Hematopoietic multipotent progenitor cell treated with erythropoietin and hydrocortisone succinate and interleukin-3 and kit ligand, for 15 days (in vitro differentiated cells): ENCODE measurements around the gene ARHGEF5.
"Not testable (repeated sequence)": the region's sequence is repeated elsewhere in the genome, so short reads cannot be mapped to it uniquely, and the experiment has no call there.

Source experiments
- DNase-seq: peaks from one replicate; pipeline ENCODE4 v3.0.0-alpha.2; 2015; ENCODE audit warnings: low spot score

The ARHGEF5 gene

DNA sequence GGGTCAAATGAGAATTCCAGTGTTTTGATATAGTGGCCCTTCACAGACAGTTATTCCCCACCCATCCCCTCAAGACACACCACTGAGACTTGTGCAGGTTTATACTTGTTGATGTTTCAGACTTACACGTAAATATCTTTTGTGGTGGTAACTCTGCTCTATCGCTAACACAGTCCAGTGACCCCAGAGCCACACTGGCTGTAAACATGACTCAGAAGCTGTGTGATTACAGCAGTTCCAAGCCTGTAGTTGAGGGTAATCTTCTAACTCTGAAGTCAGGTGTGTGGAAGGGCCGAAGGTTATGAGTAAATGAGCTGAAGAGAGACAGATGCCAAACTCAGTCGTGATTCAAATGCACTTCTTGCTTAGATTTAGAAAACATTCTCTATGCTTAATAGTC lies 28.9 kb downstream of the ARHGEF5 start:
- no peak for DNase-seq

DNA sequence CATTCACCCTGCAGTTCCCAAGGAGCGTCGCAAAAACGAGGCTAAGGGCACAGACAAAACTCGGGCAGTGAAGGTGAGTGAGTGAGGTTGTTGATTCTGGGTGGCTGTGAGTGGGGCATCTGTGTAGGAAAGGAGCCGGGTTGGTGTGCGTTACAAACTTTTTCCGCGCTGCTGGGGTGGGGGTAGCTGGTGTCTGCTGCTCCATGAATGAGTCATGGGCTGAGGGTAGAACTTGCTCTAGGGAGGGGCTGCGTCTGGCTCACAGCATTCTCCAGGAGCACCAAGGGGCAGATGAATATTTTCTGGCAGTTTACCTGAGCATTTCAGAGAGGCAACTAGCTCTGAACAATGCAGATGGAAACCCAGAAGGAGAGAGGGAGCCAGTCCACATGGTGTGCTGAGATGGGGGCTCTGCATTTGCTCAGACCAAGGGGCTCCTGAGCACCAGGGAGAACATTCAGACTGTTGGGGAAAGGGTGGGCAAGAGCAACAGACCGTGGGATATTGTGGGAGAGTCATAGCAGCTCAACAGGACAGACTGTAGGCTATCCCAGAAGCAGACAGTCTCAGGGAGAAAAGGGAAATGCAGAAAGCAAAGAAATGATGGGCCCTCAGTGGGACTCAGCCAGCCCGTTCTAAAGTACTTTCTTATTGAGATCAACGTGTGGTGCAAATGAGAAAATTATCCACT lies 29.5 kb downstream of the ARHGEF5 start:
- no peak for DNase-seq

DNA sequence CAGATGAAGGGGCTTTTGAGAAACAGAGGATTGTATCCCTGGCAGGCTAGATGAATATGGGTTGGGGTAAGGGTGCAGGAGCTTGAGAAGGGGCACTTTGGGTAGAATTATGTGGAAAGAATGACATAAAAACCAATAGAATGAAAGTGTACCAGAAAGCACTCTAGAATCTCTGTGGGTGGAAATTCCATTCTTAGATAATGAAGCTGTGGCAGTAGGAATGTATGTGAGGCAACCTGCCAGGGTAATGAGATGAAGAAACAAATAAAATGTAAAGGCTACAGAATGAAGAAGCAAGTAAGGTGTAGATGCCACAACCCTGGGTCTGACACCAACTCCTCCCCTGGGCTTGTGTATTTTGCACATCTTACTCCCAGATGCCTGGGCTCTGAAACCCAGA lies 31.5 kb downstream of the ARHGEF5 start:
- no peak for DNase-seq

DNA sequence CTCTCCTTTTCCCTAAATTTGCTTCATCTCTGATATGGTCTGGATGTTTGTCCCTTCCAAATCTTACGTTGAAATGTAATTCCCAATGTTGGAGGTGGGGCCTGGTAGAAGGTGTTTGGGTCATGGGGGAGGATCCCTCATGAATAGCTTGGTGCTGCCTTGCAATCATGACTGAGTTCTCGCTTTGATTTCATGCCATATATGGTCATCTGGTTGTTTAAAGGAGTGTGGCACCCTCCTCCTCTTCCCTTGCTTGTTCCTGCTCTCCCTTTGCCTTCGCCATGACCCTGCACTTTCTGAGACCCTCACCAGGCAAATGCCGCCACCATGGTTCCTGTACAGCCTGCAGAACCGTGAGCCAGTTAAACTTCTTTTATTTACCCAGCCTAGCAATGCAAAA lies 33.7 kb downstream of the ARHGEF5 start:
- DNase-seq: no peak

DNA sequence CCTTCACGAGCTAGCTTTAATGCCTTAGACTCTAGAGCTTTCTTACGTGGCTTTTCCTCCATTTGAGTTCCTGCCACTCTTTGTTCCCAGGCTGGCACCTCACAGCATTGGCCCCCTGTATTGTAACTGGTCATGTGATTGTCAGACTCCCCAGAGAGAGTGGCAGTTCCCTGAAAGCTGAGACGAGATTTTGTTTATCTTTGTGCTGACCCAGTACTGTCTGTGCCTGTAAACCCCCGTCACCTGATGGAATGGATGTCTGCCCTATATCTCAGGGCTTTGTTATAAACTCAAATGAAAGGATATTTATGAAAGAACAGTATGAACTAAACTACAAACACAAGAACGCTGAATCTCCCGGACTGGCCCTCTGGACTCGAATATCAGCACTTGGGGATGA lies 35.3 kb downstream of the ARHGEF5 start:
- DNase-seq: no peak

DNA sequence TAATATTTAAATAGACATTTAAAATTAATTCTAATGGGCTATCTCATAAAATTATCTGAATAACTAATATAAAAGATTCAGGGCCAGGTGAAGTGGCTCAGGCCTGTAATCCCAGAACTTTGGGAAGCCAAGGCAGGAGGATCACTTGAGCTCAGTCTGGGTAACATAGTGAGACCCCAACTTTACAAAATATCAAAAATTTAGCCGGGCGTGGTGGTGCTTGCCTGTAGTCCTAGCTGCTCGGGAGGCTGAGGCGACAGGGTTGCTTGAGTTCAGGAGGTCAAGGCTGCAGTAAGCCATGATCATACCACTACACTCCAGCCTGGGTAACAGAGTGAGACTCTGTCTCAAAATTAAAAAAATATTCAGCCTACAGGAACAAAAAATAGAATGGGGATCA lies 35.8 kb downstream of the ARHGEF5 start:
- DNase-seq: no peak

DNA sequence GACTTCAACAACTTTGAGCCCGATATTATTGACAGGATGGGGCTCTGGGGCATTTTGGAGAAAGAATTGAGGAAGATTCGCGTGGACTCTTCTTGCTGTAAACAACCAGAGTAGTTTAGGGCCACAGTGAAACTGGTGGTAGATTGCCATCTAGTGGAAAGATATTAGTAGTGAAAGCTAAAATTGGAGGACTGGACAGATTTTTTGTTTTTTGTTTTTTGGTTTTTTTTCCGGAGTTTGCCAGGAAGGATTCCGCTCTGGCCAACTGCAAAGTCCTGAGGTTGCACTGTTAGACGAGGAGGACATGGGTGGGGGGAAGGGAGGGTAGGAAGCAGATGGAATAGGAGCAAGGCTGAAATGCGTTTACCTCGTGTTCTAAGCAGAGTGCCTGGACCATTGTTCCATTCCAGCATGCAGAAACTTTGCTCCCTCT lies 36.6 kb downstream of the ARHGEF5 start:
- DNase-seq: peak; percentile 5

DNA sequence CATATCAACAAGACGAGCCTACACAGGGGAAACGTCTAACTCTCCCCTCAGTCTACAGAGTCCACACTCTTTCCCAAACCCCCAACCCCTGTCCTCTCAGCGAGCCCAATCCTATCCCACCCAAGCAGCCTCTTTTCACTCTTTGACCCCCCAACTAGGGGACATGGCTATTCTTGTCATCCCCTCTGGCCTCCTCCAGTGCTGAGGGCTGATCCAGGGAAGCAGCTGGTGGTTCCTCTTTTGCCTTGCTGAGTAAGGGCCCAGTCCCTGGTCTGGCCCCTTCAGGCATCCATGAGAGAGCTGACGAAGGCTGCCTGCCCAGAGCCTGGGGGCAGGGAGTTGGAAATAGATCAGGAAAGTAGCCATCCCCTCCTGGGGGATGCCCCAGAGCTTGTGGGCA lies 41.9 kb downstream of the ARHGEF5 start:
- DNase-seq: no peak

DNA sequence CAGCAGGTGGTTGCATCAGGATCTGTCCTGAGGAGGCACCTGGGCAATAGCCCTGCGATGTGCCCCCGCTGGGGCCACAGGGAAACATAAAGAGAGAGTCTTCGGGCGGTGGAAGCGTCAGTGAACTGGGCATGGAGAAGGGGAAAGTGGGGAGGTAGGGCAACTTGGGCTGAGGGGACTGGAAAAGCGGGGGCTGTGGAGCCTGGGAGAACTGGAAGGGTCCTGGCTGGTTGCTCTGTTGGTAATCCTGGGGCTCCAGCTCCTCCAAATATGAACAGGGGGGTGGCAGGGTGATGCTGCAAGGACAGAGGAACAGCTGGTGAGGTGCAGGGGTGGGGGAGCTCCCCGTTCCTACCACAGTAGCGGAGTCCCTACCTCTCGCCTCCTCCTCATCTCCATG lies 43.1 kb downstream of the ARHGEF5 start:
- no peak for DNase-seq

DNA sequence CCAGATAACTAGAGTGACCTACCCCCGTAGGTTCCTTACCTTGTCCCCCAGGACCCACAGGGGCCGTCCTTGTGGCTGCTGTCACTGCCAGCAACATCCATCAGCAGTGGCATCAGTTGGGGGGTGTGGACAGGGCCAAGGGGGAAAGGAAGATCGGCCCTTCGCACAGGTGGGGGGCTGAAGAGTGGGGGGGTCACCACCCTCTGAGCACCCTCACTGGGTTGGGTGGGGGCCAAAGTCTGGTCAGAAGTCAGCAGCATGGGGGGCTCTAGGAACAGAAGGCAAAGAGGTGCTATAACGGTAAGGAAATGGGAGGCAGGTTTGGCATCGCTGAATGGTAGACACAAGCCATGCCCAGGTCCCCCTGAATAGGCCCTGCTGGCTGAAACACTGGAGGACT lies 43.7 kb downstream of the ARHGEF5 start:
- no peak for DNase-seq

DNA sequence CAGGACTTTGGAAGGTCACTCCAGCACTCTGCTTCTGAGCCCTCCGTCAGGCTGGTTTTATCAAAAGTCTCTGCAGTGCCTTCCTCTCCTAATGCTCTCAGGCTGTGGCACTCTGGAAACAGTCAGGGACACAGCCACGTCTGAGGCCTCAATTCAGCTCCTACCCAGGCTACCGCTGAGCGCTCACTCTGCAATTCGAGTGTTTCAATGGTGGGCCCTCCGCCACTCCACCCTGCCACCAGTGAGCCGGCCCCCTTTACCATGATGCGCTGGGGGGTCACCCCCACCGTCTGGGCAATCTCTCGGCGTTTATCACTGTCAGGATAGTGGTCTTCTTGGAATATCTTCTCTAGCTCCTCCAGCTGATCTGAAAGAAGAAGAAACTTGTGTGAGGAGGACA lies 44.7 kb downstream of the ARHGEF5 start:
- DNase-seq: no peak

DNA sequence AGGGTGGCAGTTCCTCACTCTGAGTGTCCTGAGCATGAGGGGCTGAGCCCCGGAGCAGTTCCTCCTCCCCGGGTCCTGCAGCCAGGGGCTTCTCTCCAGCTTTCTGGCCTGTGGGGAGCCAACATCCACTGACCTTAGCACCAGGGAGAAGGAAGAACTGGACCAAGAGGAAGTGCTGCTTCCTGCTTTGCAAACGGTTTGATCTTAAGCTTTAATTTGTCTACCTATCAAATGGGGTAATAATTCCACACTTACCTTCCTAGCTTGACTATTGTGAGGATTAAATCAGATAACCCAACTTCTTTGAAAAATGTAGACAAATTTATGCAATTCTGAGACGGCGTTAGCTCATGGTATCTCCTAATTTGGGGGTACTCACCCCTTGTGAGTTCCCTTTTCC lies 46.3 kb downstream of the ARHGEF5 start:
- DNase-seq: no peak

DNA sequence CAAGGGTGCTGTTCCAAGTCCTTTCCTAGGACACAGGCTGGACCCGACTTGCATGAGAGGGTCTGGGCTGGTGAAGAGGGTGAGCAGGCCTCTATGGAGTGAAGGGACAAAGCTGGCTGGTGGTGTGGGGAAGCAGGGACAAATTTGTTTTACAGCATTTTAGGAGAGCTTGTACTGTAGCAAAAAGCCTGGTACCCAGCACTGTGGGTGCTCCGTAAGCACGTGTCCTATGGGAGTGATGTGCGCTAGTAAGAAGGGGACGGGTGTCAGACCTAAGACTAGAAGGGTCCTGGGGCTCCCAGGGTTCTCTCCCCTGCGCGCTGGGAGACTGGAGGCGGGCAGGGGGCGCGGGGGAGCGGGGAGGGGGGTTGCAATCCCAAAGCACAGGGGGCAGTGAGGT lies 47.9 kb downstream of the ARHGEF5 start:
- no peak for DNase-seq

DNA sequence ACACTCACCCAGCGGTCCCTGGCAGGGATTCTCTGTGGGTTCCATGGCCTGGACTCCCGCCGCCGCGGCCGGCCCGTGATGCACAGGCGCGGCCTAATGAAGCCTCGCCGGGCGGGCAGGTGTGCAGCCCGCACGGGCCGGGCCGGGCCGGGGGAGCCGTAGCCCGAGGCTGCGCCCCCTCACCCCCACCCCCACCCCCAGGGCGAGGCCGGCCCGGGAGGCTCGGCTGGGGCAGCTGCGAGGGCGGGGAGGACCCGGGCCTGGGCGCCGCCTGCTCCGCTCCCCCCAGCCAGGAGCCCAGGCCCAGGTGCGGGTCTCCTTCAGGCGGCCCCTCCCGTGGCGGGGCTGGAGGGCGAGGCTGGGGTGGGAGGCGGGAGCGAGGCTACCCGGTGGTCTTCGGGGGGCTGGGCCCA lies 48.5 kb downstream of the ARHGEF5 start, which contains the start of gene NOBOX:
Gene NOBOX, minus strand, starts transcription at position 45 of the 413 bp plus-strand sequence.
- no peak for DNase-seq

DNA sequence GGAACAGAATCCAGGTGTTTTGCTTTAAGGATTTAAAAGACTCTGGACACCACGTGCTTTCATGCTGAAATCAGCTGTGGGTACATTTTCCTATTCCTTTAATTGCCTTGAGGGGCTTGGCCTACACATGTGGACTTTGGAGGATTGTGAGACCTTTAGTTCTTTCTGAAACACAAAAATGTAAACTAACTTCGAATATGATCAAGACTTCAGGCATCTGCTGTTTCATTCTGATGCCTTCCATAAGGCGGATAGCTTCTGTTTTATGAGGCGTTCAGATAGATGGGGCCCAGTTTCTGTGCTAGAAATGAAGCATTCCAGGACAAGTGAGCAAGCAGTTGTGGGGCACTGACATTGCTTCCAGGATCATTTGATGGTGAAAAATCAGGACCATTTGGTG lies 49.7 kb downstream of the ARHGEF5 start:
- no peak for DNase-seq

DNA sequence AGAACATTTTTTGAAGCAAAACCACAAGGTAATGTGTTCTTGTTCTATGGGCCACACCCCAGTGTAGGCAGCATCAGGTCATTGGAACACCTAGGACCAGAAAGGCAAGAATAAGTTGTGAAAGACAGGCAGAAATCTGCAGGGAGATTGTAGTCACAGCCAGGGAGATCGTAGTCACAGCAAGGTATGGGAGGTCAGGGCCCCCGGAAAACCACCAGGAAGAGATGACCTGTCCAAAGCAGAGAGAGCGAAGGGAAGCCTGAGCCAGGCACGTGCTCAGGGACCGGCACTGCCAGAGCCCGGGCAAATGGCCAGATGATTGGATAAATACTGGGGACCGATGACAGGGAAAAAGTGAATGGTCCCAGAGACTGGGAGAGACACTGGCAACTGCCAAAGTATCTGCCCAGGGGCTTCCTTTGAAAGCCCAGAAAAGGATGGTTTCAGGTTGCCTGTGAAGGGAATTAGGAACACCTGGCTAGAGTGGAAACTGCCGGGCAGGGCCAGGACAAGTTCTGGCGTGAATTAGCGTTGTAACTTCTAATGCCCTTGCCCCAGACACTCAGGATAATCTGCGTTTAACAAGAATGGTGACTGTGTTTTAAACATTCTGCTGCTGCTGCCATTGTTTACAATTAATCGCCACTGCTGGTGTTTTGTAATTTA lies 52.2 kb downstream of the ARHGEF5 start:
- DNase-seq: no peak

DNA sequence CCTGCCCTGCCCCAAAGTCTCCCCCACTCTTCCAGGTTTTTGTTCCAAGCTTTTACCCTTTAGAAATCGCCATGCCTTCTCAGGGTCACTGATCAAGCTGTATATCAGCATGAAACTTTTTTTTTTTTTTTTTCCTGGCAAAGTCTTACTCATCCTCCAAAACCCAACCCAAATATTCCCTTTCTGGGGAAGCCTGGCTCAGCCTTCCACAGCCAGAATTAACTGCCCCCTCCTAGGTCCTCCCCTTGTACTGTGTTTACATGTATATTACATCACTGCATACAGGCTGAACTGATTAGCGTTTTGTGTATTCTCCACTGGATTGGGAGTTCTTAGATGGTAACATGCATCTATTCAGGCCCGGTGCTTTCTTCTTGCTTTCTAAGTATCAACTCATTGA lies 52.9 kb downstream of the ARHGEF5 start:
- no peak for DNase-seq

DNA sequence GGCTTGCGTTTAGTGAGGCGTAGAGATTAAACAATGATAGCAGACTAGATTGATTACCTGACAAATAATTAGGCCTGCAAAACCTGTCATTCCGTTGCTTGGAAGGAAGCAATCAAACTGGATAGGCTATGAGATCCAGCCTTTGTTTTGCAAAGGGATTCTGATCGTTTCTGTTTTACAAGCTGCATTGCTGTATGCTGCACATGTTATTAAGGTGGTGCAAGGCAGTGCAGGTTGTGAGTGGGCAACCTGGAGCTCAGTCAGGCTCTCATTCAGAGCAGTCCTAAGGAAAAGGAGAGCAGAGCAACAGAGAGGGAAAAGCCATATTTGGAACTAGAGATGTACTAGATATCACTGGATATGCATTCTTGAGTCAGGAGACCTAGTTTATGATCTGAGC lies 55.2 kb downstream of the ARHGEF5 start:
- DNase-seq: no peak

DNA sequence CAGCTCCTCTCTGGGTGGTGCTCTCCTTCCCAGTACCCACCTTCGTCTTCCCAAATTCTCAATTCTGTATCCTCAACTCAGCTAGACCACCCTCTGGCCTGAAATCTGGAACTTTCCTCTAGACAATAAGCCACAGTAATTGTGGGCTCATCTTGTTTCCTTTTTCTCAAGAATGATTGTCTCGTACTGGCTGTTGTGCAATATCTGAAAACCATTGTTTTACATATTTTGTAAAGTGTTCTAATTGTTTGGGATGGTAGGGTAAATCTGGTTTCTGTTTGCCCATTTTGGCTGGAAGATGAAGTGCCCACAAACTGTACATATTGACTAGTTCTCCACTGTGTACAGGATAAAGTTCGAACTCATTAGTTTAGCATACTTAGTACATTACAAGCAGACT lies 59.6 kb downstream of the ARHGEF5 start:
- no peak for DNase-seq

DNA sequence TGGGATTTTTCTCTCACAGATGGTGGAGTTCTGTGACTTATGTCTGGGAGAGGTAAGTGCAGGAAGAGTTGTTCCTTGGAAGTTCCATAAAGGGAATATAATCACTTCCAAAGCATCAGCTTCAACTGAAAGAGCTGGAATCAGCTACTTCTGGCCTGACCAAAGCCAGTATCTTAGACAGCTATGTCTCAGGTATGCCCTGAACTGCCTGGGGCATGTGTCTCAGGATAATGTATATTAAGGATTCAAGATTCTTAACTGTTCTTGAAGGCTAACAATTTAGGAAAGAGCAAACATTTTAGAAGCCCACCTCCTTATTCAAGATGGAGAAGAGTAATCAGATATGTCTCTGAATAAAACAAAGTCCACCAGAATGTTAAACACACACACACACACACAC lies 60.7 kb downstream of the ARHGEF5 start:
- DNase-seq: no peak

DNA sequence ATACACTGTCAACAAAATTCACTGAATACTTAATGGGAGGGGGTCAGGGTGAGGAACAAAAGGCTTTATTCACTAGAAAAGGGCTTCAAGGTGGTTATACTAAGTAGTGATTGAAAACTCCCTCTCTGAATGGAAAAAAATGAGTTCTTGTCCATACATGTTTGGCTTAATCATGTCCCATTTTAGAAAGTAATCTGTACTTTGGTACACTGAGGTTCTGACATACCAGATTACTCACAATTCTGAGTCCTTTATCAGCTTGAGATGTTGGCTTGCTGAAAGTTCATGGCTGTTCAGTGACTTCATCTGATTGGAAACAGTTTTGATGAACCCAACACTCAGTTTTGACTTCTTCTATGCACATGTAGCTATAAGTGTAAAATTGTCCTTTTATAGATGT lies 61.1 kb downstream of the ARHGEF5 start:
- DNase-seq: no peak

DNA sequence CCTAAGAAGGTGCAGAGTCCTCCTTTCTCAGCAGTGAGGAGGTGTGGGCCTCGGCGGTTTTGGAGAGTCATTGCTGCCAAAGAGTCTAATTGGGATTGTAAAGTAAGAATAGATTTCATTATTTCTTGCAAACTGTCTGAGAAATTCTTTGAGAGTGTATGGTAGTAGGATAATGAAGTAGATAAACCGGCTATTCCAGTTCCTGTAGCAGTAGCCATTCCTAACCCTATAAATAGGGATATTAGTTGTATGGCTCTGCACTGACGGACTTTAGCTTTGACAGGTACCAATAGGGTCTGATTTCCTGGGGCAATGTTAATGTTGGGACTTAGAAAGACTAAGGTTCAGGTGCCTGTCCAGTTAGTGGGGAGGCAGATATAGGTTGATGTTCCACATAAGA lies 63.7 kb downstream of the ARHGEF5 start:
- DNase-seq: not testable (repeated sequence)

DNA sequence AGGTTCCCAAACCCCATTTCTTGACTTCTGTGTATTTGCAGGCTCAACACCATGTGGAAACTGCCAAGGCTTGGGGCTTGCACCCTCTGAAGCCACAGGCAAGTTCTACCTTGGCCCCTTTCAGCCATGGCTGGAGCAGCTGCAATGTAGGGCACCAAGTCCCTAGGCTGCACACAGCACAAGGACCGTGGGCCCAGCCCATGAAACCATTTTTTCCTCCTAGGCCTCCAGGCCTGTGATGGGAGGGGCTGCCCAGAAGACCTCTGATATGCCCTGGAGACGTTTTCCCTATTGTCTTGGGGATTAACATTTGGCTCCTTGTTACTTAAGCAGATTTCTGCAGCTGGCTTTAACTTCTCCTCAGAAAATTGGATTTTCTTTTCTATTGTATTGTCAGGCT lies 72.3 kb downstream of the ARHGEF5 start:
- DNase-seq: not testable (repeated sequence)

DNA sequence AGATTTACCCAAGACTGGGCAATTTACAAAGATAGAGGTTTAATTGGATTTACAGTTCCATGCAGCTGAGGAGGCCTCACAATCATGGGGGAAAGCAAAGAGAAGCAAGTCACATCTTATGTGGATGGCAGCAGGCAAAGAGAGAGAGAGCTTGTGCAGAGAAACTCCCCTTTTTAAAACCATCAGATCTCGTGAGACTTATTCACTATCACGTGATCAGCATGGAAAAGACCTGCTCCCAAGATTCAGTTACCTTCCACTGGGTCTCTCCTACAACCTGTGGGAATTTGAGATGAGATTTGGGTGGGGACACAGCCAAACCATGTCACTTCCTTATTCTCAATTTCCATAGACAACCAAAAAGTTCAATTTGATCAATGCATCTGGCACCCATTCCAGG lies 73.2 kb downstream of the ARHGEF5 start:
- DNase-seq: no peak
